NCI-H1092 (cell line): ENCODE results near the gene OGDH.

Source experiments
- DNase-seq: peaks from one replicate; lab custom pipeline; 2025; lab: John Stamatoyannopoulos, UW

OGDH gene

GRCh38 chr7:44637788-44638594 lies 31.6 kb downstream of the OGDH start:
- no peak for DNase-seq

DNA sequence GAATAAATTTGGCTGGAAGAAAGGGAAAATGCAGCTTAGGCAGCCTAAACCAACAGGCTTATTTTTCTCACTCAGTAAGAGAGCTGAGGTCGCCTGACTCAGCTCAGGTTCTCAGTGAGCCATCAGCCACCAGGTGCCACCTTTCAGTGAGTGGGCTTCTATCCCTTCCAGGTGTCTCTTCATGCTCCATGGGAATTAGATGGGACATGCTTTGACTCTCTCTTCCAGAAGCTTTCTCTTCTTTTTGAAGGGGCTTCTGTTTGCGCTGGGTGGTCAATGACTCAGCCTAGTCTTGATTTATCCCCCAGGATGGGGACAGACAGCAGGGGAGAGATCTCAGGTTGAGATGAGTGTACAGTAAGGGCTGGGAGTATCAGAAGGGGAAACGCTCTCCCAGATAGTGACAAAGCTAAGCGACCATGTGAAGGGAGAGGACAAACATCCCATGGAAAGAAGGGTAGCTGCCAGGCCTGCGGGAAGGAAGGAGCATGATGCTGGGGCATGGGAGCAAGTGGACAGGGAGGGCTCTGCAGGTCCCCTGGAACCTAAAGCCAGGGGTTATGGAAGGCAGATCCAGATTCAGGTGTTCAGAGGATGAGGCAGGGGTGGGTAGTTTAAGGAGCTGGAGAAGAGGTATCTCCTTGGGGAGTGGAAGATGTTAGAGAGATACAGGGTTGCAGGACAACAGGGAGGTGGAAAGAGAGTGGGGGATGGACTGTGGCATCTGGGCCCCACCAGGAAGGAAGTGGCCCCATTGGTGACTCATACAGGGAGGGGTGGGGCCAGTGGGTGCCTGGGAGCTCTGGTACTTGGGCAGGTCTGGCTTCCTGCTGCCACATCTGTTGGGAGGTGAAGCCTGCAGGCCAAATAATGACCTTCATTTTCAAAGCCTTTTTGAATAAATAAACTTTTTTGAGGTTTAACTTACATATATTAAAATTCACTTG lies 32.5 kb downstream of the OGDH start:
- no peak for DNase-seq

GRCh38 chr7:44639671-44640321 lies 33.4 kb downstream of the OGDH start:
- no peak for DNase-seq

DNA sequence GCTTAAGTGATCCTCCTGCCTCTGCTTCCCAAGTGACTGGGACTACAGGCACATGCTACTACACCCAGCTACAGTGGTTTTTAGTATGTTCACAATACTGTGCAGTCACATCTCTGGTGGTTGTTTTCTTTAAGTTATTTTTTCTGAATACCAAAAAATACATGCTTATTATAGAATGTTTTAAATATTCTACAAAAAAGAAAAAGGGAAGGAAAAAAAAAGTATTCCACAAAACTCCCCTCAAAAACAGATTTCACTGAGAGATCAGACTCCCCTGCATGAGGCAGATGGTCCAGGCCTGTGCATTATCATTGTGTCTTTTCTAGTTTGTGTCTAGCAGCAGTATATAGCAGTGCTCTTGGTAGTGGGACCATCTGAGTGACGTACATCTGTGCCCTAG lies 36.8 kb downstream of the OGDH start:
- no peak for DNase-seq

- no peak for DNase-seq
These were observed 38.8 kb downstream of the OGDH start for GRCh38 chr7:44645254-44645653.

- no peak for DNase-seq
These were observed 39.3 kb downstream of the OGDH start for GRCh38 chr7:44645696-44646095.

DNA sequence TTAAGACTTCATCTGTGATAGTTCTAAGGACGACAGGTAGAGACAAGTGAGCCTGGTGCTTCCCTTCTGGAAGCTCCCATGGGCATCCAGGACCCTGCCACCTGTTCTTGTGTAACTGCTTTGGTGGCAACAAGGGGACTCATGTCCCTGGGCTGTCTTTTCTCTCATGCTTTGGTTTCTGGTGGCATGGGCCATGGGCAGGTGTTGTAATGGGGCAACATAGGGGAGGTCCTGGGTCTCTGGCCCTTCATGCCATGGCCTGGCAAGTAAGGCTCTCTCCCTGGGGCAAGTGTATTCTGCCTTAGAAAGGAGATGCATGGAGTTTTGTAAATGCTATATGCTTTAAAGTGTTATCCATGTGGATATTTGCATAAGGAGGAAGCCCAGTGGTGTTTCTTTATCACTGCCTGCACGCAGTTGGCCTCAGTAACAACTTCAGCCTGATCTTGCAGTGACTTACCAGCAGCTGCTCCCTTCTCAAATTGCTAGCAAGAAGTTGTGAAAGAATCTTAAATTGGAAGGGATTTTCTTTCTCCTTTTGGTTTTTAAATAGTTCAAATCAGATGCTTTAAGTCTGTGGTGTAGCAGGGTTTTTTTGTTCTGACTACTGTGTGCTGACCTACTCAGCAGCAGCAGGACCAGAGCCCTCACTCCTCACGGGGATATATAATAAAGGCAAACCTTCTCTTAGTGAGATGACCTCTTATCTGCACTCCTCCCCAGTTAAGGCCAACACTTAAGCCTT lies 39.9 kb downstream of the OGDH start:
- no peak for DNase-seq

DNA sequence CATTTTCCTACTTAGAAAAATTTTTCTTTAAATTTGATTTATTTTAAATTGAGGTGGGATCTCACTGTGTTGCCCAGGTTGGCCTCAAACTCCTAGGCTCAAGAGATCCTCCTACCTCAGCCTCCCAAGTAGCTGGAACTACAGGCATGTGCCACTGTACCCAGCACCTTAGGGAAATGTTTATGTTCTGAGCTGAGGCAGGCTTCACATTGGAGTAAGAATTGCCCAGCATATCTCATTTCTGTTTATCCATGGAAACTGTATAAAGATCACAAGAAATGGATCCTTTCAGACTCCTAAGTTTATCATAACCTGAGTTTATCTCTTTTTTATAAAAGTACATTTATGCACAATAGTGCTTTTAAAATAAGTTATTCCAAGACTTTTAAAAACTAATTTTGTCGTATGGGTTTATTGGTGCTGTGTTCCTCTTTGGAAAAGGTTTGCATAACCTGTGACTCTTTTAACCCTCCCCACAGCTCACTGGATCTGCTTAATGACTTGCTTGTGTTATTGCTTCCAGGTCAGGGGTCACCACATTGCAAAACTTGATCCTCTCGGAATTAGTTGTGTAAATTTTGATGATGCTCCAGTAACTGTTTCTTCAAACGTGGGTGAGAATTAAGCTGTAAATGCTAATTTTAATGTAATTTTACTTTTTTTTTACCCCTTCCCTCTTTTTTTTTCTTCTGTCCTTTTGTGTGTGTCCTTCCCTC lies 40.7 kb downstream of the OGDH start:
- no peak for DNase-seq

DNA sequence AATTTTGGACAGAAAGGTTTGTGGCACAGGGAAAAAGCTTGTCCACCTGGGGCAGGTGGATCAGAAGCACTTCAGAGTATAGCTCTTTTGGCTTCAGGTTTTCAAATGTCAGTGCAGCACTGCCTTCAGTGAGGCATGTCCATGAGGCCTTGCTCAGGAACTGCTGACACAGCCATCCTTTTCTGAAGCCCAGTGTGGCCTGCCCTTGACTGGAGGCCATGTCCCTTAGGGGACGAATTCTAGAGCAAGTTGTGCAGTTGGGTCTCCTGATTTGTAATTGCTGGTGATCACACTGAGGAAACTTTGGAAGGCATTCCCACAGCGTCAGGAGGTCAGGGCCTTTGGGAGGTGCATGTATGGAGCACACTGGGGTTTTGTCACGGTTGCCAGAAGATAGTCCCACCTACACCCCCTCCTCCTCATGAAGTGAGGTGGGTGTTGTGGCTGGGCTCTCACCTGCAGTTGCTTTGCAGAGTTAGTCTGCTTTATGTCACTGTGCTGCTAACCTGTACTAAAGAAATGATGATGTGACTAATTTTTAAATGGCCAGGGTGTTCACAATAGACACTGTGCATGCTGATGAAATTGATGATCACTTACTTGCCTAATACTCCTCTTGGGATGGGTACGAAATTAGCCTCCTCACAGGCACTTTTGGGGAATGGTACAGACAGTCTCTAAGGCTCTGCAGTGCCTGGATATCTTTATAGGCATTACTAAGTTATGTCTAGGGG lies 41.7 kb downstream of the OGDH start:
- DNase-seq: no peak

GRCh38 chr7:44650242-44650641 lies 43.8 kb downstream of the OGDH start:
- DNase-seq: no peak

- no peak for DNase-seq
These were observed 44.3 kb downstream of the OGDH start for GRCh38 chr7:44650772-44651171.

DNA sequence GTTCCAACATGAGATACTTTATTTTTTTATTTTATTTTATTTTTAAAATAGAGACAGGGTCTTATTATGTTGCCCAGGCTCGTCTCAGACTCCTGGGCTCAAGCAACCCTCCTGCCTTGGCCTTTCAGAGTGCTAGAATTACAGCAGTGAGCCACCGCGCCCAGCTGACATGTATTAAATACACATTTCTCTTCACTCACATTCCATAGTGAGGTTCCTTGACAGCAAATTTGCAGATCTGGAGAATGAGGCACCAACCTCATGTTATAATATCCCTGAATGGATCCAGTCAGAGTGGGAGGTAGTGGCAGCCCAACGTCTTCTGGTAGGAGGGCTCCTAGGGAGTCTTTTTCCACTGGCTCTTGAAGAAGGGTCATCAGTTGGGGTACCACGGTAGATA lies 46.1 kb downstream of the OGDH start:
- DNase-seq: no peak

DNA sequence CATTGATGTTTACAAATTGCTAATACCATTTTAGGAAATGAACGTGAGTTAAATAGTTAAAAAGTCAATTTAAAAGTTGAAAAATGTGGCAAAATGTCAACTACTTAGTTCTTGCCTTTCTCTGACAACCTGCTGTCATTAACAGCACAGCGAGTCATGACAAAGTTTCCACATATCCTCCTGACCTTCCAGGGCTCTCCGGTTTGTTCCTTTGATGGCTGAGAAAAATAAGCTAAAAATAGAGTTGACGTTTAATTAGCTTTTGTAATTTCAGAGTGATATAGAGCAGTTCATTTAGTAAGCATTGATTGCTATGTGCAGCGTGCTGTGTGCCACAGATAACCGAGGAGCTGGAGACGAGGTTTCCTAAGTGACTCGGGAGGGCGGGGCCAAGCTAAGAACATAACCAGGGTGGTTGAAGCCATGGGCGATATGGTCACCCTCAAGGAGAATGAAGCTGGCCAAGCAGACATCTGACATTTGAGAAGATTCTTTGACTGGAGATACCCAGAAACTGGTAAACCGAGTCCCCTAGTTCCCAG lies 47.9 kb downstream of the OGDH start:
- no peak for DNase-seq

- DNase-seq: no peak
These were observed 48.9 kb downstream of the OGDH start for GRCh38 chr7:44655341-44655740.

DNA sequence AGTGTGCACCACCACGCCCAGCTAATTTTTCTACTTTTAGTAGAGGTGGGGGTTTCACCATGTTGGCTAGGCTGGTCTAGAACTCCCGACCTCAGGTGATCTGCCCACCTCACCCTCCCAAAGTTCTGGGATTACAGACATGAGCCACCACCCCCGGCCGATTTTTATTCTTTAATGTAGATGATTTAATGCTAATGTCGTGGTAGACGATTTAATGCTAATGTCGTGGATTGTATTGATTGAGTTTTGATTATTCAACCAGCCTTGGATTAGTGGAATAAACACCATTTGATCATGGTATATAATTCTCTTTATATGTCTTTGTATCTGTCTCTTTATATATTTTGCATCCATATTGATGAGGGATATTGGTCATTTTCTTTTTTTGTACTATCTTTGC lies 52.6 kb downstream of the OGDH start:
- DNase-seq: no peak

GRCh38 chr7:44661233-44661632 lies 54.8 kb downstream of the OGDH start:
- DNase-seq: no peak

DNA sequence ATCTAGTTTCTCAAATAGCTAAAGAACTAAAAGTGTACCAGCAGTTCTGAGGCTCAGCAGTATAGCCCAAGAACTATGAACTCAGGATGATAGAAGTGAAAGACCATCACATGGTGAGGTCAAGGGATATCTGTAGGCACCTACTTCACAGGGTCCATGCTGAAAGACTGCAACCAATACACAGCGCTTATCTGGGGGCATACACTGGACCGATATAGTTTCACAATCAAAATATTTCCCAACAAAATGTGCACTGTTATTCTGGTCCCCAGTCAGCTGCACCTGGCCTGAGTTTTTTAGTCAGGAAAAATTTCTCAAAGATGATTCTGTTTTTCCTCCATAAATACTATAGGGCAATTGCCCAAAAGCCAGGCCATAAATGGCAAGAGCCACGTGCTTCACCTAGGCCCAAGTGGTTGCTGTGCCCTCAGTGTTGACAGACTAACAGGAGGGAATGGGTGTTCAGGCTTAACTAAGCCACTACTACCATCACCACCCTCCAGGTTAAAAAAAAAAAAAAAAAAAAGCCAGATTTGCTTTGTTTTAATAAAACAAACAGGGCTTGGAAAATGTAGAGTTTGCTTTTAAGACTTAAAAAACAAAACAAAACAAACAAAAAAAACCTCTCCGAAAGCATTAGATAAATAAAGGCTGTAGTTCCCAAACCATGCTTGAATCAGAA lies 58.5 kb downstream of the OGDH start:
- no peak for DNase-seq

- DNase-seq: no peak
These were observed 59.2 kb downstream of the OGDH start for GRCh38 chr7:44665531-44666213.

DNA sequence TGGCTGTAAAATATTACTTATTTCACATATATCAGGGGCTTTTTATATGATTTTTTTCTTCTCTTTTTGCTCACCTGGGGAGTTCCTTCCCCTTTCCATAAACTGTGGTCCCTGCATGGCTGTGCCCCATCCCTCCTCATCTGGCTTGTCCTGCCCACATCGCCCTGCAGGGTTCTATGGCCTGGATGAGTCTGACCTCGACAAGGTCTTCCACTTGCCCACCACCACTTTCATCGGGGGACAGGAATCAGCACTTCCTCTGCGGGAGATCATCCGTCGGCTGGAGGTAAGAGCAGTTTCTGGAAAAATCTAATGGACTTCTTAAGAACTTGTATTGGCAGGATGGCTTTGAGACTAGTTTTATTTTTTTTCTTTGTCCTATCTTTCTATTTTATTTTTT lies 60.1 kb downstream of the OGDH start:
- DNase-seq: no peak
